Suprapubic skin (tissue), 4 donors: ENCODE data around the gene ADGRB3. TPM values are rescaled to one million over a fixed set of nuclear protein-coding genes. Genes with fewer than 3 reads are reported as not detected.

Experiments used
- DNase-seq, 2 donors: peaks; one replicate each; pipeline ENCODE4 v3.0.0-alpha.2; 2019; ENCODE audit warnings: low spot score in 2 of 2
- H3K27ac ChIP-seq: fragments of 200-600 bp; sonication (generic); one replicate; pipeline ENCODE4 v1.5.1; 2019
- H3K27me3 ChIP-seq: fragments of 200-600 bp; sonication (generic); one replicate; pipeline ENCODE4 v1.5.1; 2019
- H3K36me3 ChIP-seq: fragments of 200-600 bp; sonication (generic); one replicate; pipeline ENCODE4 v1.5.1; 2019
- H3K4me1 ChIP-seq: fragments of 200-600 bp; sonication (generic); one replicate; pipeline ENCODE4 v1.5.1; 2019
- H3K4me3 ChIP-seq: fragments of 200-600 bp; sonication (generic); one replicate; pipeline ENCODE4 v1.5.1; 2019; ENCODE audit warnings: mild to moderate bottlenecking
- H3K9me3 ChIP-seq: fragments of 200-600 bp; sonication (generic); one replicate; pipeline ENCODE4 v1.5.1; 2019
- CTCF ChIP-seq, 2 donors: fragments of 200-600 bp in 1 of 2; fragments of 450-650 bp in 1 of 2; sonication (generic) in 1 of 2; IDR thresholded peaks; one replicate each; pipeline ENCODE4 v1.5.1; 2016 to 2019; ENCODE audit warnings: antibody characterized with exemption in 2 of 2, mild to moderate bottlenecking in 1 of 2, moderate library complexity in 1 of 2
- EP300 ChIP-seq: sonication (generic); formaldehyde crosslinking; IDR thresholded peaks from one replicate; pipeline ENCODE4 v1.6.1; 2017; ENCODE audit warnings: antibody characterized with exemption
- POLR2A ChIP-seq, 2 donors: fragments of 450-650 bp; IDR thresholded peaks; one replicate each; pipeline ENCODE4 v1.6.1; 2017; ENCODE audit warnings: antibody characterized with exemption in 2 of 2, mild to moderate bottlenecking in 2 of 2, moderate library complexity in 2 of 2
- POLR2AphosphoS5 ChIP-seq, 3 donors: sonication (generic); formaldehyde crosslinking; IDR thresholded peaks; one replicate each; pipeline ENCODE4 v1.6.1; 2017; ENCODE audit warnings: antibody characterized with exemption in 3 of 3
- WGBS: methylation state at CpG from one replicate; pipeline ENCODE4 v1.1.5; 2018; 5-methylcytosine and 5-hydroxymethylcytosine counted together
- total RNA-seq, 4 donors: library from RNA; depleted of rRNA; stranded (reverse); fragments of >200 nt; gene quantifications; one replicate each; pipeline ENCODE4 v1.1.0, GENCODE V29; 2016

ADGRB3 gene
- total RNA-seq, 4 donors from 2014 or later: 0.42 to 2.2 (median 1.3) TPM

DNA sequence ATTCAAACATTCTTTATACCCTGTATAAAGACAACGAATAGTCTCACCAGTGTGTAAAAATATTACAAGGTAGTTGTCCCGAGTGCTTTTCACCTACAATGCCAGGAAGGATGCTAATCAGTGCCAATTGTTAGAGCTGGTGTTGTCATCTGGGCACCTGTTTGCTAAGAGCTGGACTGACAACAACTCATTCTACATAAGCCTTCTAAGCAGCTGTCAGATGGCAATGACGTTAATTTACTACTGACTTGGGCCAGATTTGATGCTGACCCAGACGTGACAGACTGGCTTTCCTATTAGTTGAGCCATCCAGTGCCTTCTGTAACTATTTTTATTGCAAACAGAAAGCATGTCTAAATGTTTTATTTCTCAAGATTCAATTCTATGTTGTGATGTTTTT lies 355.2 kb downstream of the ADGRB3 start:
- DNase-seq: no peak

DNA sequence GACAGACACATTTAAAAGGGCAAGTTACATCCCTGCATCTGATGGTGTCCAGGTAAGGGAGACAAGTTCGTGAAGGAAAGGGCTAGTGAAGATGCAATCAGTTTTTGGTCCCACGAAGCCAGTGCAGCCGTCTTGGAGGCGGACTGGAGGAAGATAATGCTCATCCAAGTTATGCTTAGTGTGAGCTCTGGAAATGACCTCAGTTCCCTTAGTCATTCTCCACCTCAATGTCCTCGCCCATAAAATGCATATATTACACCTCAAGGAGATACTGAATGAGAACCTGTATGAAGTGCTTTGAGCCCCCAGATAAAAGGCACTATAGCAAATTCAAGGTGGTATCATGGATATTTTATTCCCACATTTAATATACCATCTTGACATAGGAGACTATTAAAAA lies 358.8 kb downstream of the ADGRB3 start:
- WGBS: 79% methylated on average over 5 of the region's 5 CpGs
- H3K4me3 ChIP-seq: no peak overlapping the region
- TF ChIP-seq CTCF (IDR thresholded peaks at IDR 0.05): no peak
- TF ChIP-seq POLR2A (IDR thresholded peaks at IDR 0.05): no peak
- no peak for TF ChIP-seq EP300
- TF ChIP-seq POLR2AphosphoS5 (IDR thresholded peaks at IDR 0.05): no peak

More for the DNA sequence above, 355.2 kb downstream of the ADGRB3 start:
- TF ChIP-seq CTCF (IDR thresholded peaks at IDR 0.05) (no peak), POLR2A (IDR thresholded peaks at IDR 0.05) (no peak), EP300 (no peak), POLR2AphosphoS5 (IDR thresholded peaks at IDR 0.05) (no peak)
- Histone ChIP-seq H3K4me1 (no peaks in the 10 kb centered on the region), H3K9me3 (no peaks in the 10 kb centered on the region), H3K36me3 (no peaks in the 10 kb centered on the region), H3K27me3 (no peaks in the 10 kb centered on the region), H3K4me3 (no peak overlapping the region), H3K27ac (no peak overlapping the region)
- WGBS: 48% methylated on average over 4 of the region's 4 CpGs

DNA sequence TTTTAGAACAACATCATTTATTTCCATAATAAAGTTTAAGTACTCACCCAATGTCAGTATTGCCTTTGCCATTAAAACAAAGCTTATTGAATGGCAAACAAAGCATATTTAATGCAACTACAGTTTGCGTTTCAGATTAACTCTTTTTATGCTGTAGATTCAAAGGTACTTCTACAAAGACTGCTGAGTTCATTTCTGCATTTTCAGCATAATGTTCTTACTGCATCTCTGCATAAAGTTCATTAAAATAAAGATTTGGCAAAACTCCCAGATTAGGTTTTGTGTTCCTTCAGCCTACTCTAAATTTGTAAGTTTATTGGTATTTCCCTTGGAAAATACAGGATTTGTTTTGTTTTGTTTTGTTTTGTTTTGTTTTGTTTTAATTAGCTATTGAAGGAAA lies 359.4 kb downstream of the ADGRB3 start:
- TF ChIP-seq POLR2AphosphoS5 (IDR thresholded peaks at IDR 0.05): no peak
- no peak for TF ChIP-seq CTCF (IDR thresholded peaks at IDR 0.05)
- no peak for TF ChIP-seq EP300
- no peak for TF ChIP-seq POLR2A (IDR thresholded peaks at IDR 0.05)
- 50% methylated on average over 1 of the region's 1 CpG for WGBS
- no peaks in the 10 kb centered on the region for H3K27me3 ChIP-seq
- no peaks in the 10 kb centered on the region for H3K9me3 ChIP-seq
- H3K4me1 ChIP-seq: no peaks in the 10 kb centered on the region
- no peak overlapping the region for H3K27ac ChIP-seq
- no peaks in the 10 kb centered on the region for H3K36me3 ChIP-seq
- H3K4me3 ChIP-seq: no peak overlapping the region
- DNase-seq: no peak

More for the DNA sequence above, 358.8 kb downstream of the ADGRB3 start:
- H3K4me1 ChIP-seq: no peaks in the 10 kb centered on the region
- no peaks in the 10 kb centered on the region for H3K9me3 ChIP-seq
- H3K27ac ChIP-seq: no peak overlapping the region
- H3K36me3 ChIP-seq: no peaks in the 10 kb centered on the region
- no peaks in the 10 kb centered on the region for H3K27me3 ChIP-seq
- no peak for DNase-seq

GRCh38 chr6:69005199-69005598 lies 370.1 kb downstream of the ADGRB3 start:
- no peaks in the 10 kb centered on the region for H3K4me1 ChIP-seq
- no peaks in the 10 kb centered on the region for H3K36me3 ChIP-seq
- no peaks in the 10 kb centered on the region for H3K27me3 ChIP-seq
- no peak overlapping the region for H3K4me3 ChIP-seq
- WGBS: 94% methylated on average over 5 of the region's 5 CpGs
- TF ChIP-seq EP300 (no peak), CTCF (IDR thresholded peaks at IDR 0.05) (no peak), POLR2A (IDR thresholded peaks at IDR 0.05) (no peak), POLR2AphosphoS5 (IDR thresholded peaks at IDR 0.05) (no peak)
- H3K9me3 ChIP-seq: no peaks in the 10 kb centered on the region
- no peak overlapping the region for H3K27ac ChIP-seq
- DNase-seq: no peak

GRCh38 chr6:69007781-69008180 lies 372.7 kb downstream of the ADGRB3 start:
- no peak for DNase-seq
- Histone ChIP-seq H3K27ac (no peak overlapping the region), H3K4me3 (no peak overlapping the region), H3K27me3 (no peaks in the 10 kb centered on the region), H3K36me3 (no peaks in the 10 kb centered on the region), H3K4me1 (no peaks in the 10 kb centered on the region), H3K9me3 (no peaks in the 10 kb centered on the region)
- no peak for TF ChIP-seq POLR2A (IDR thresholded peaks at IDR 0.05)
- TF ChIP-seq EP300: no peak
- TF ChIP-seq CTCF (IDR thresholded peaks at IDR 0.05): no peak
- TF ChIP-seq POLR2AphosphoS5 (IDR thresholded peaks at IDR 0.05): no peak
- 65% methylated on average over 3 of the region's 3 CpGs for WGBS
